Liver (tissue), 3 donors: ENCODE data around the gene ZNF827.

Experiments
- ATF3 ChIP-seq: IDR thresholded peaks from 2 replicates; pipeline ENCODE4 v1.6.1; 2016; ENCODE audit warnings: antibody characterized with exemption
- CTCF ChIP-seq: fragments of 150-350 bp; IDR thresholded peaks from 2 replicates; pipeline ENCODE4 v1.5.1; 2017; ENCODE audit warnings: improper control_type of control experiment, low read depth, low read length; ENCODE audit not compliant: missing input control
- EGR1 ChIP-seq, 2 donors: IDR thresholded peaks; 2 replicates each; pipeline ENCODE4 v1.6.1; 2016 to 2018; ENCODE audit warnings: antibody characterized with exemption in 2 of 2, low read depth in 2 of 2
- FOXA1 ChIP-seq: IDR thresholded peaks from 2 replicates; pipeline ENCODE4 v1.6.1; 2016; ENCODE audit warnings: antibody characterized with exemption
- GABPA ChIP-seq, 2 donors: IDR thresholded peaks in 1 of 2; conservative IDR thresholded peaks in 1 of 2; 2 replicates each; pipeline ENCODE4 v1.6.1; 2016; ENCODE audit warnings: antibody characterized with exemption in 2 of 2, mild to moderate bottlenecking in 1 of 2, moderate library complexity in 1 of 2
- JUND ChIP-seq, 2 donors: IDR thresholded peaks; 2 replicates each; pipeline ENCODE4 v1.6.1; 2016; ENCODE audit warnings: antibody characterized with exemption in 2 of 2
- MAX ChIP-seq: IDR thresholded peaks from 2 replicates; pipeline ENCODE4 v1.6.1; 2016; ENCODE audit warnings: antibody characterized with exemption
- RAD21 ChIP-seq, 2 donors: IDR thresholded peaks; 2 replicates each; pipeline ENCODE4 v1.6.1; 2016; ENCODE audit warnings: antibody characterized with exemption in 2 of 2, mild to moderate bottlenecking in 2 of 2
- RXRA ChIP-seq, 2 donors: IDR thresholded peaks; 2 replicates each; pipeline ENCODE4 v1.6.1; 2017 to 2018; ENCODE audit warnings: antibody characterized with exemption in 2 of 2, mild to moderate bottlenecking in 1 of 2
- SP1 ChIP-seq: IDR thresholded peaks from 2 replicates; pipeline ENCODE4 v1.6.1; 2018; ENCODE audit warnings: antibody characterized with exemption, mild to moderate bottlenecking
- TAF1 ChIP-seq: conservative IDR thresholded peaks from 2 replicates; pipeline ENCODE4 v1.6.1; 2016; ENCODE audit warnings: antibody characterized with exemption, mild to moderate bottlenecking
- YY1 ChIP-seq: IDR thresholded peaks from 2 replicates; pipeline ENCODE4 v1.6.1; 2016; ENCODE audit warnings: antibody characterized with exemption, mild to moderate bottlenecking
- TF ChIP-seq, protein P1 (sequence below): IDR thresholded peaks from 2 replicates; pipeline ENCODE4 v1.6.1; 2016; ENCODE audit warnings: antibody characterized with exemption, mild to moderate bottlenecking
- TF ChIP-seq, protein P2 (sequence below): IDR thresholded peaks from 2 replicates; pipeline ENCODE4 v1.6.1; 2016; ENCODE audit warnings: antibody characterized with exemption
- donor health status: healthy.
- donor health status: healthy.

DNA sequence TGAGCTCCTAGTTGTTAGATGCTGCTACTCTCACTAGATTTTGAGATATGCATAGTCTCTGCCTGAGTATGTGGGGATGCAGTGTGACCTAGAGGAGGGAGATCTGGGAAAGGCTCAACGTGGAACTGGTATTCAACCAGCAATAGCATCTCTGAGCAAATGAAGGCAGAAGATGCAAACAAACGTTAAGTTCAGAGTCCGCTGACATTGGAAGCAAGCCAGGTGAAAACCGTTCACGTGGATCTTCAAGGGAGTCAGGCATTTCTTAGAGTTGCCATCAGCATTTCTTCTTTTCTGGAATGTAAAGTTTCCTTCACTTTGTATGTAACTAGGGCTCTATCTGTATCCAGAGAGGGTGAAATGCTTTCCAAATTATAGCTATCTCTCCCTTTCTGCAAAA is 198.8 kb downstream of the ZNF827 start:
- TF ChIP-seq CTCF, result no peak
- no peak for TF ChIP-seq YY1
- TF ChIP-seq RAD21 (IDR thresholded peaks at IDR 0.05), result no peak
- TF ChIP-seq, protein P1, sequence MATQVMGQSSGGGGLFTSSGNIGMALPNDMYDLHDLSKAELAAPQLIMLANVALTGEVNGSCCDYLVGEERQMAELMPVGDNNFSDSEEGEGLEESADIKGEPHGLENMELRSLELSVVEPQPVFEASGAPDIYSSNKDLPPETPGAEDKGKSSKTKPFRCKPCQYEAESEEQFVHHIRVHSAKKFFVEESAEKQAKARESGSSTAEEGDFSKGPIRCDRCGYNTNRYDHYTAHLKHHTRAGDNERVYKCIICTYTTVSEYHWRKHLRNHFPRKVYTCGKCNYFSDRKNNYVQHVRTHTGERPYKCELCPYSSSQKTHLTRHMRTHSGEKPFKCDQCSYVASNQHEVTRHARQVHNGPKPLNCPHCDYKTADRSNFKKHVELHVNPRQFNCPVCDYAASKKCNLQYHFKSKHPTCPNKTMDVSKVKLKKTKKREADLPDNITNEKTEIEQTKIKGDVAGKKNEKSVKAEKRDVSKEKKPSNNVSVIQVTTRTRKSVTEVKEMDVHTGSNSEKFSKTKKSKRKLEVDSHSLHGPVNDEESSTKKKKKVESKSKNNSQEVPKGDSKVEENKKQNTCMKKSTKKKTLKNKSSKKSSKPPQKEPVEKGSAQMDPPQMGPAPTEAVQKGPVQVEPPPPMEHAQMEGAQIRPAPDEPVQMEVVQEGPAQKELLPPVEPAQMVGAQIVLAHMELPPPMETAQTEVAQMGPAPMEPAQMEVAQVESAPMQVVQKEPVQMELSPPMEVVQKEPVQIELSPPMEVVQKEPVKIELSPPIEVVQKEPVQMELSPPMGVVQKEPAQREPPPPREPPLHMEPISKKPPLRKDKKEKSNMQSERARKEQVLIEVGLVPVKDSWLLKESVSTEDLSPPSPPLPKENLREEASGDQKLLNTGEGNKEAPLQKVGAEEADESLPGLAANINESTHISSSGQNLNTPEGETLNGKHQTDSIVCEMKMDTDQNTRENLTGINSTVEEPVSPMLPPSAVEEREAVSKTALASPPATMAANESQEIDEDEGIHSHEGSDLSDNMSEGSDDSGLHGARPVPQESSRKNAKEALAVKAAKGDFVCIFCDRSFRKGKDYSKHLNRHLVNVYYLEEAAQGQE, result no peak
- TF ChIP-seq, protein P2, sequence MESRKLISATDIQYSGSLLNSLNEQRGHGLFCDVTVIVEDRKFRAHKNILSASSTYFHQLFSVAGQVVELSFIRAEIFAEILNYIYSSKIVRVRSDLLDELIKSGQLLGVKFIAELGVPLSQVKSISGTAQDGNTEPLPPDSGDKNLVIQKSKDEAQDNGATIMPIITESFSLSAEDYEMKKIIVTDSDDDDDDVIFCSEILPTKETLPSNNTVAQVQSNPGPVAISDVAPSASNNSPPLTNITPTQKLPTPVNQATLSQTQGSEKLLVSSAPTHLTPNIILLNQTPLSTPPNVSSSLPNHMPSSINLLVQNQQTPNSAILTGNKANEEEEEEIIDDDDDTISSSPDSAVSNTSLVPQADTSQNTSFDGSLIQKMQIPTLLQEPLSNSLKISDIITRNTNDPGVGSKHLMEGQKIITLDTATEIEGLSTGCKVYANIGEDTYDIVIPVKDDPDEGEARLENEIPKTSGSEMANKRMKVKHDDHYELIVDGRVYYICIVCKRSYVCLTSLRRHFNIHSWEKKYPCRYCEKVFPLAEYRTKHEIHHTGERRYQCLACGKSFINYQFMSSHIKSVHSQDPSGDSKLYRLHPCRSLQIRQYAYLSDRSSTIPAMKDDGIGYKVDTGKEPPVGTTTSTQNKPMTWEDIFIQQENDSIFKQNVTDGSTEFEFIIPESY, result no peak
- TF ChIP-seq TAF1, result no peak
- TF ChIP-seq RXRA (IDR thresholded peaks at IDR 0.05), result no peak
- TF ChIP-seq SP1, result no peak
- TF ChIP-seq GABPA (IDR thresholded peaks at IDR 0.05 in 1 of 2, conservative IDR thresholded peaks at IDR 0.05 in 1 of 2), result no peak
- TF ChIP-seq MAX, result no peak
- TF ChIP-seq JUND (IDR thresholded peaks at IDR 0.05), result no peak
- TF ChIP-seq EGR1 (IDR thresholded peaks at IDR 0.05; ENCODE audit: low read depth in 2 of 2), result no peak
- TF ChIP-seq ATF3, result no peak
- no peak for TF ChIP-seq FOXA1
